Measurements from ENCODE around the gene CLN6. TPM values are rescaled to one million over a fixed set of nuclear protein-coding genes. Genes with fewer than 3 reads are reported as not detected.
"Not testable (repeated sequence)": the region's sequence is repeated elsewhere in the genome, so short reads cannot be mapped to it uniquely, and the experiment has no call there.

CLN6 gene
- total RNA-seq, 4 donors from 2014 or later = 13.2 to 30.8 (median 24.4) TPM

- intact Hi-C loops (cut with DNase I) = no loop called here
- no peaks in the 10 kb centered on the region for H3K36me3 ChIP-seq
- no peaks in the 10 kb centered on the region for H3K27me3 ChIP-seq
- no peak overlapping the region for H3K4me3 ChIP-seq
- no peak overlapping the region for H3K27ac ChIP-seq
- WGBS, 2 donors = 55 to 56% methylated on average over 2 to 3 of the region's 3 CpGs
- DNase-seq = no peak
- no peaks in the 10 kb centered on the region for H3K9me3 ChIP-seq
- peaks cover 13 to 26% (median 15%) of the 10 kb centered on the region in 3 donors for H3K4me1 ChIP-seq
- TF ChIP-seq POLR2A (IDR thresholded peaks at IDR 0.05) (no peak), CTCF (IDR thresholded peaks at IDR 0.05) (no peak)
Measured at GRCh38 chr15:68224546-68225250, 4.8 kb downstream of the CLN6 start.

- TF ChIP-seq CTCF (IDR thresholded peaks at IDR 0.05) = no peak
- TF ChIP-seq POLR2A (IDR thresholded peaks at IDR 0.05) = no peak
- H3K27me3 ChIP-seq = no peaks in the 10 kb centered on the region
- 85 to 90% methylated on average over 3 of the region's 3 CpGs for WGBS, 2 donors
- H3K36me3 ChIP-seq = peaks cover 0 to under 1% (median 0%) of the 10 kb centered on the region in 3 donors
- H3K4me1 ChIP-seq = peaks cover 13 to 26% (median 15%) of the 10 kb centered on the region in 3 donors
- DNase-seq = no peak
- H3K9me3 ChIP-seq = no peaks in the 10 kb centered on the region
- no peak overlapping the region for H3K27ac ChIP-seq
- no peak overlapping the region for H3K4me3 ChIP-seq
- intact Hi-C loops (cut with DNase I) = no loop called here
Measured at GRCh38 chr15:68224108-68224507, 5.4 kb downstream of the CLN6 start.

- Histone ChIP-seq H3K4me3 (no peak overlapping the region), H3K27me3 (no peaks in the 10 kb centered on the region), H3K4me1 (peaks cover 6 to 17% (median 9%) of the 10 kb centered on the region in 3 donors), H3K27ac (no peak overlapping the region), H3K9me3 (no peaks in the 10 kb centered on the region), H3K36me3 (peaks cover 0 to 10% (median 0%) of the 10 kb centered on the region in 3 donors)
- WGBS, 2 donors = 94 to 96% methylated on average over 6 of the region's 6 CpGs
- no peak for TF ChIP-seq CTCF (IDR thresholded peaks at IDR 0.05)
- intact Hi-C loops (cut with DNase I) = no loop called here
- DNase-seq = no peak
Measured at GRCh38 chr15:68223171-68223570, 6.4 kb downstream of the CLN6 start.

GRCh38 chr15:68222432-68222743 lies 7.1 kb downstream of the CLN6 start:
- 80 to 100% methylated on average over 1 of the region's 18 CpGs for WGBS, 2 donors
- H3K4me3 ChIP-seq, DNase-seq: not testable (repeated sequence)

GRCh38 chr15:68221530-68222431 lies 7.7 kb downstream of the CLN6 start:
- peaks cover 0 to 22% (median 0%) of the 10 kb centered on the region in 3 donors for H3K36me3 ChIP-seq
- H3K4me1 ChIP-seq; H3K9me3 ChIP-seq; intact Hi-C loops (cut with DNase I); H3K27me3 ChIP-seq; H3K4me3 ChIP-seq; H3K27ac ChIP-seq; DNase-seq: not testable (repeated sequence)
- WGBS, 2 donors = no CpG with 5 or more reads among the region's 55 CpGs

More at GRCh38 chr15:68222432-68222743, 7.1 kb downstream of the CLN6 start:
- H3K9me3 ChIP-seq; H3K27ac ChIP-seq; H3K27me3 ChIP-seq; intact Hi-C loops (cut with DNase I); H3K4me1 ChIP-seq: not testable (repeated sequence)
- peaks cover 0 to 18% (median 0%) of the 10 kb centered on the region in 3 donors for H3K36me3 ChIP-seq

GRCh38 chr15:68220967-68221366 lies 8.6 kb downstream of the CLN6 start:
- DNase-seq = no peak
- Histone ChIP-seq H3K27me3 (no peaks in the 10 kb centered on the region), H3K27ac (no peak overlapping the region), H3K36me3 (peaks cover 0 to 27% (median 0%) of the 10 kb centered on the region in 3 donors), H3K4me1 (peaks cover 0 to 6% (median 0%) of the 10 kb centered on the region in 3 donors), H3K4me3 (no peak overlapping the region), H3K9me3 (no peaks in the 10 kb centered on the region)
- WGBS, 2 donors = 93 to 100% methylated on average over 3 to 5 of the region's 6 CpGs
- no peak for TF ChIP-seq CTCF (IDR thresholded peaks at IDR 0.05)
- no peak for TF ChIP-seq POLR2A (IDR thresholded peaks at IDR 0.05)
- intact Hi-C loops (cut with DNase I) = no loop called here

Data from esophagus squamous epithelium (tissue), 5 donors.